Measurements from ENCODE around the gene GTF2H3.

GTF2H3 gene

GRCh38 chr12:123621619-123622530 is 11.8 kb upstream of the GTF2H3 start:
- no peak overlapping the region for H3K4me3 ChIP-seq (ENCODE audit: low read depth, low read length)
- no peak for DNase-seq (ENCODE audit: low read depth)
- TF ChIP-seq MYC (IDR thresholded peaks at IDR 0.05; ENCODE audit: low read depth, low read length) = no peak
- TF ChIP-seq MAX (IDR thresholded peaks at IDR 0.05; ENCODE audit: low read depth, low read length) = no peak
- TF ChIP-seq POLR2A (IDR thresholded peaks at IDR 0.05; ENCODE audit: extremely low read depth, insufficient read length) = peak; percentile 14
- no peak for TF ChIP-seq CTCF (IDR thresholded peaks at IDR 0.05; ENCODE audit: low read depth, low read length)

- DNase-seq (ENCODE audit: low read depth) = no peak
- H3K4me3 ChIP-seq (ENCODE audit: low read depth, low read length) = peak overlapping the region; percentile 99
- TF ChIP-seq MAX (IDR thresholded peaks at IDR 0.05; ENCODE audit: low read depth, low read length) = no peak
- no peak for TF ChIP-seq POLR2A (IDR thresholded peaks at IDR 0.05; ENCODE audit: extremely low read depth, insufficient read length)
- no peak for TF ChIP-seq MYC (IDR thresholded peaks at IDR 0.05; ENCODE audit: low read depth, low read length)
- TF ChIP-seq CTCF (IDR thresholded peaks at IDR 0.05; ENCODE audit: low read depth, low read length) = no peak
These were observed 523 bp downstream of the GTF2H3 start for GRCh38 chr12:123634142-123634561.

- TF ChIP-seq CTCF (IDR thresholded peaks at IDR 0.05; ENCODE audit: low read depth, low read length) (no peak), MAX (IDR thresholded peaks at IDR 0.05; ENCODE audit: low read depth, low read length) (no peak), MYC (IDR thresholded peaks at IDR 0.05; ENCODE audit: low read depth, low read length) (no peak), POLR2A (IDR thresholded peaks at IDR 0.05; ENCODE audit: extremely low read depth, insufficient read length) (no peak)
- no peak for DNase-seq (ENCODE audit: low read depth)
- no peak overlapping the region for H3K4me3 ChIP-seq (ENCODE audit: low read depth, low read length)
These were observed 10.3 kb downstream of the GTF2H3 start for GRCh38 chr12:123643911-123644310.

GRCh38 chr12:123645380-123645779 is 11.8 kb downstream of the GTF2H3 start:
- H3K4me3 ChIP-seq (ENCODE audit: low read depth, low read length) = no peak overlapping the region
- DNase-seq (ENCODE audit: low read depth) = no peak
- TF ChIP-seq MAX (IDR thresholded peaks at IDR 0.05; ENCODE audit: low read depth, low read length) (no peak), POLR2A (IDR thresholded peaks at IDR 0.05; ENCODE audit: extremely low read depth, insufficient read length) (no peak), CTCF (IDR thresholded peaks at IDR 0.05; ENCODE audit: low read depth, low read length) (no peak), MYC (IDR thresholded peaks at IDR 0.05; ENCODE audit: low read depth, low read length) (no peak)

- no peak overlapping the region for H3K4me3 ChIP-seq (ENCODE audit: low read depth, low read length)
- no peak for DNase-seq (ENCODE audit: low read depth)
These were observed 12.2 kb downstream of the GTF2H3 start for GRCh38 chr12:123645878-123646277.

More at GRCh38 chr12:123645878-123646277, 12.2 kb downstream of the GTF2H3 start:
- TF ChIP-seq MAX (IDR thresholded peaks at IDR 0.05; ENCODE audit: low read depth, low read length) (no peak), CTCF (IDR thresholded peaks at IDR 0.05; ENCODE audit: low read depth, low read length) (no peak), MYC (IDR thresholded peaks at IDR 0.05; ENCODE audit: low read depth, low read length) (no peak), POLR2A (IDR thresholded peaks at IDR 0.05; ENCODE audit: extremely low read depth, insufficient read length) (no peak)

Measured in NB4 (cell line).